GM18502 (cell line): Measurements from ENCODE around the gene HELZ2.
"Not testable (repeated sequence)": the region's sequence is repeated elsewhere in the genome, so short reads cannot be mapped to it uniquely, and the experiment has no call there.

ENCODE experiments used
- ATAC-seq: cut with Tn5 transposase; IDR thresholded peaks from one replicate; pipeline ENCODE4 v1.9.1; 2021; ENCODE audit warnings: mild to moderate bottlenecking; ENCODE audit not compliant: unreplicated experiment, poor library complexity

Gene HELZ2

DNA sequence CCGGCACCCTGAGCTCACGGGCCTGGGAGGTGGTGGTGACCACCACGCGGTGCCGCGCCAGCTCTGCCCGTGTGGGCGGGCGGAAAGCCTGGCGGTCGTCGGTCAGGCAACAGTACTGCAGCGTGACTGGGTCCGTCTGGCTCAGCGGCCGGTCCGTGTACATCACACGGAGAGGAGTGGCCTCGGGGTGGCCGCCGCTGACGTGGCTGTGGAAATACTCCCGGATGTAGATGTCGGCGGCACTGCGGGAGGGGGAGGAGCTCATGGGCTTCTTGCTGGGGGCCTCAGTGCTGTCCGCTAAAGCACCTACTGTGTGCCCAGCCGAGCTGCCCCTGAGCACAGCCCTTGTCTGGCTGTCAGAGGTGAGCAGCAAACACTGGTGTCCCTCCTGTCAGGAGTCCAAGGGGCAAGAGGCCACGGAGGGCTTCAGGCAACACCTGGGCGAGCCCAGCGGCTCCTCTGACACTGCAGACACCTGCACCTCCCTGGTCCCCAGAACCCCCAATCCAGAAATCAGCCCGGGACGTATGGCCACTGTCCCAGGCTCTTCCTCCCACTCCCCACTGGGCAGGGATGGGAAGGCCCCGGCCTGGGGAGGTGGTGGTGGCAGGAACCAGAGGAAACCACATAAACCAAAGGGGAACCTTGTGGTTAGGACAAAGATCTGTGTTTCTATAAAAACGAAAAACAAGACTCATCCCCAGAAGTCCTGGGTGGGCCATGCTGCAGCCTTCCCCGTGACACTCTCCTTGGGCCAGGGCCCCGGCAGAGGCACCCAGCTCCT, 6.5 kb downstream of the HELZ2 start:
- peak; percentile 72 for ATAC-seq

GRCh38 chr20:63567136-63567385, 7.0 kb downstream of the HELZ2 start:
- ATAC-seq, result no peak

- no peak for ATAC-seq
Measured at GRCh38 chr20:63566395-63567135, 7.5 kb downstream of the HELZ2 start.

- no peak for ATAC-seq
Measured at GRCh38 chr20:63565699-63566335, 8.2 kb downstream of the HELZ2 start.

DNA sequence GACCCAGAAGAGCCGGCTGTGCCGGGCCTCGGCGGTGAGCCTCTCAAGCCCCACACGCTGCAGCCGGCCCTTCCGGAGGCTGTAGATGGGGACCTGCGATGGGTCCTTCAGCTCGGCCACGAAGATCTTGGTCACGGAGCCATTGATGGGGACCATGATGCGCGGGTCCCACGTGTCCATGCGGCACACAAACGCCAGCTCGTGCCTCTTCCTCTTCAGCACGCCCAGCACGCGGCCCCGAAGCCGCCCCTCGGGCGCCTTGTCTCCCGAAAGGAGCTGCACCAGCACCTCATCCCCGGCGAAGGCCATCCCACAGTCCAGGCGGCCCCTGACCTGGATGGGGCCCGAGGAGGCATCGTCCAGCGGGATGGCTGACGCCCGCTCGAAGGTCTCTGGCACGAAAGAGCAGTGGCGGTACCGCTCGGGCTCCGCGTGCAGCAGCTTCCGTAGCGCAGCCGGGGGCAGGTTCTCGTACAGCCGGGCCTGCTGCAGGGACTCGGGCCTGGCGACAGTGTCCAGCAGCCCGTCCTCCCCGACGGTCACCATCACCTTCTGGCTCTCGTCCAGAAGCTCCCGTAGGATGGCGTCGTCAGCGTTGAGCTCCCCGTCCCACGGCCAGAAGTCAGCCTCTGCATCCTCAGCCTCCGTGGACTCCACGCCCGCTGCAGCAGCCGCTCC, 8.9 kb downstream of the HELZ2 start:
- no peak for ATAC-seq

DNA sequence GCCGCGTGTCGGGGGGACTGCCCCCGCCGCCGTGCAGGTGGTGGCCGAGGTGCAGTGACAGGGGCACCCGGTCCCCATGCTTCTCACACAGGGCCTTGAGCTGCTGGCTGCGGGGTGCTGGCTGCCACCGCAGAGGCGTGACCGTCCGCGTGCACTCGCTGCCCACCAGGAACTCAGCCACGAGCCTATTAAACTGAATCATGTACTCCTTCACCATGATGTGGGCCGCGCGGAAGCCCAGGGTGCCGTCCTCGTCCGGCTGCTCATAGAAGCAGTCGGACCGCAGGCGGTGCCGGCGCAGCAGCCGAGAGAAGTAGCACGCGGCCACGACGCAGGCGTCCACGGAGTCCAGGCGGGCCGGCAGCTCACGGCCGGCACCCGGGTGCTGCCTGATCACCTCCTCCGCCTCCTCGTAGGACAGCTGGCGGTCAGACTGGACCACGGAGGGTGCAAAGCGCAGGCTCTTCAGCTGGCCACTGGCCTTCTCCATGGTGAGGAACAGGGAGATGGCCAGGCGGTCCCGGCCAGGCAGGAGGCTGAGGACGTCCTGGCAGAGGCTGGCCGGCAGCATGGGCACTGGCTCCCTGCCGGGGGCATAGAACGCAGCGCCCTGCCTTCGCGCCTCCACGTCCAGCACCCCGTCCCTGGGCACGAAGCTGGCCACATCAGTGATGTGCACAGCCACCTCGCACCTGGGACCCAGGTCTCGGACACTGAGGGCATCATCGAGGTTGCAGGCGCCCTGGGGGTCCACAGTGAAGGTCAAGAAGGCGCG, 9.8 kb downstream of the HELZ2 start:
- ATAC-seq, result no peak

DNA sequence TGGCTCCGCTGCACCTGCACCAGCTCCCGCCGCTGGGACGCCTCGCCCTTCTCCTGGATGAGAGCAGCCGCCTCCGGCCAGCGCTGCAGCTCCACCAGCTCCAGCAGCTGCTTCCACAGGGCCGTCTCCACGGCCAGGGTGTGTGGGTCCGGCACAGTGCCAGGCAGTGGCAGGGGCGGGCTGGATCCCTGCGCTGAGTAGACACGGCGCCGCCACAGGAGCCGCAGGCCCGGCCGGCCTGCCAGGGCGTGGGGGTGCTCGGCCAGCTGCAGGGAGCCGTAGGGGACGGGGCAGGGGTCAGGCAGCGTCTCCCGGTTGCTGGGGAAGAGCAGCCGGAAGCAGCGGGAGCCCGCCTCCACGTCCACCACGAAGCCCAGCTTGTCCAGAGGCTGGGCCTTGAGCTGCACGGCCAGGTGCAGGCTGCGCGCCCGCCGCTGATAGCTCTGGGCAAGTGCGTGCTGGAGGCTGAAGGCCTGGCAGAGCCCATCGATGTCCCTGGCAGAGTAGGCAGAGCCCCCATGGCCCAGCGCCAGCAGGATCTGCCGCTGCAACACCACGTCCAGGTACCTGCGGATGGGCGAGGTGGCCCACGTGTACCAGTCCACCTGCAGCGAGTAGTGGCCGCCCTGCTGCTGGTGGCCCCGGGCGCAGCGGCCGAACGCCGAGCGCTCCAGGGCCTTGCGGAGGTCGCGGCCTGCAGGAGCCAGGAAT, 10.7 kb downstream of the HELZ2 start:
- ATAC-seq, result no peak

DNA sequence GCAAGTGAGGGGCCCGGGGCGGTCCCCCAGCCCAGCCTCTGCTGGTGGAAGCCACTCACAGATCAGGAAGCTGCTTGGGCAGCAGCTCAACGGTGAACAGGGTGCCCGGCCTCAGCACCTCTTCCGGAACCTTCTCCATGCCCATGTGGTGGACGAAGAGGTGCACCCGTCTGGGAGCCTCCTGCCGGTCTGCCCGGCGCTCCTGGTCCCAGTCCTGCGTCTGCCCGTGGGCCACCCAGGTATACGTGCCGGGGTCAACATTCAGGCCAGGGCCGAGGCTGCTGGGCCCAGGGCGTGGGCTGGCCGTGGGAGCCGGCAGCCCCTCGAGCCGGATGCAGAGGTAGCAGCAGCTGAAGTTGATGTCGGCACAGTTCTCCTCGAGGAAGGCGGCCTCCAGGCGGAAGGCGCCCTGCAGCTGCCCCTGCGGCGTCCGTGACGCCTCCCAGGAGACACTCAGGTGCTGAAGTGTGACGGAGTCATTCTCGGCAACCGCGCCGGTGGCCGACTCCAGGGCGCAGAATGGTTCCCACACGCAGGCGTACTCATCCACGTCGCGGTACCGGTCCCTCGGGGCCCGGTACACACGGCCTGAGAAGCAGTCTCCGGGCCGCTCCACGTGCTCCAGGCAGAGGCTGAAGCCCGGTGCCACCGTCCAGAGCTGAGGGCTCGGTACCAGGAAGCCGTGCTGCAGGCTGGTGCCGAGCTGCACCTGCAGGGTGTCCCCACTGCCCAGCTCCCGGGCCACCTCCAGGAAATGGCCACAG, 11.4 kb downstream of the HELZ2 start:
- ATAC-seq, result no peak

- no peak for ATAC-seq
Measured at GRCh38 chr20:63561624-63562396, 12.2 kb downstream of the HELZ2 start.

DNA sequence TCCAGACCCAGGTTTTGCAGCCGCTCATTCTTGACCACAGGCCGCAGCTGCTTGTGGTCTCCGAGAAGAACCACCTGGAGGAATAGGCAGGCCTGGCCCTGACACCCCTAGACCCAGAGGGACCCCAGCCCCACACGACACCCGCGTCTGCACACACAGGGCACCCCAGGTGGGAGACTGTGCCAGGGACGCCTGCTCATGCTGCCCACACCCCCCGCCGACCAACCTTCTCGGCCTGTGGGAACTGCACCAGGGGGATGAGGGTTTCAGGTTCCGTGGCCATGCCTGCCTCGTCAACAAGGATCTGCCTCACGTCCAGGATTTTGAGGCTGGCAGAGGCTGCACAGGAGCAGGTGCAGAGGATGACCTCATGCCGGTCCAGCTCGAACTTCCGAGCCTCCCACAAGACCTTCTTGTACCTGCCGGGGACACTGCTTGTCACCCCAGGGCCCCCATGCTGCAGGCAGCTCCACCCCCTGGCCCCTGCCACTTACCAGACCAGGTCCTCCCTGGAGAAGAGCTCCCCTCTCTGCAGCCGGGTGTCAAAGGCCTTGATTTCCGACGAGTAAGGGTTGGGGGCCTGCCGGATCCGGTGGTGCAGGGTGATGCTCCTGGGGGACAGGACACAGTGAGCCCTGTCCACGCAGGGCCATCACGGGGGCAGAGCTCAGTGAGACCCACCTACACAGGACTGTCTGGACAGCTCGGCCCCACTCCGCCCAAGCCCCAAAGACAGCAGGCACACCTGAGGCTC, 13.0 kb downstream of the HELZ2 start:
- ATAC-seq, result no peak

DNA sequence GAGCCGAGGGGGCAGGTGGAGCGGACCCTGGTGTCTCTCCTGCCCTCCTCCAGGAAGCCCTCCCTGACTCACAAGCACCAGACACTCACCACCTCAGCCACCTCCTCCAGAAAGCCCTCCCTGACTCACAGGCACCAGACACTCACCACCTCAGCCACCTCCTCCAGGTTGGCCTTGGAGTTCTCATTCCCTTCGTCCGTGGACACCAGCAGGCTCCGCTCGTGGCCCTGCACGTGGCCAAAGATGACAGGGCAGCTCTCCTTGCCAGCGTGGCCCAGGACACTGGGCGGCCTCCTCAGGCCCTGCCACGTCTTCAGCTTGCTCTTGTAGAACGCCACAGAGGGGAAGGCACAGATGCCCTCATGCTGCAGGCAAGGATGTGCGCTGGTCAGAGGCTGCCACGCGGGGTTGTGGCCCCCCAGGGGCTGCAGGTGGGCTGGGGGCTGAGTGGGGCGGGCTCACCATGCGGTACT, 13.7 kb downstream of the HELZ2 start:
- no peak for ATAC-seq

- not testable (repeated sequence) for ATAC-seq
Measured at GRCh38 chr20:63559485-63560332, 14.3 kb downstream of the HELZ2 start.

- no peak for ATAC-seq
Measured at GRCh38 chr20:63558804-63559484, 15.1 kb downstream of the HELZ2 start.

DNA sequence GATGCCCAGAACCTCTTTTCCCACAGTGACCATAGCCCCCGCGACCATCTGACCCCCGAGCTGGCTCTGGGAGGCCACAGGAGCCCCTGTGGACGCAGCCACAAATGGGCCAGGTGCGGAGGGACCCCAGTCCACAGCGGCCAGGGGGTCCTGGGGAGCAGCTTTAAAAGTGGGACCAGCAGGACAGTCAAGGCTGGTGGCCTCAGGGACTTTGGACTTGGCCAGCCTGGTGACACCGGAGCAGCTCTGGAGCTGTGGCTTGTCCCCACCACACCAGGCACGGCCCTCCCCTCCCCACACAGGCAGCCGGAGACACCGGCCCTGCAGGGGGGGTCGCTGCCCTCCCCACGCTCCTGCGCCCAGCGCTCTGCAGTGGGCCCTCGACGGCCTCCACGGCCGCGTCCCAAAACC, 16.6 kb downstream of the HELZ2 start:
- no peak for ATAC-seq

DNA sequence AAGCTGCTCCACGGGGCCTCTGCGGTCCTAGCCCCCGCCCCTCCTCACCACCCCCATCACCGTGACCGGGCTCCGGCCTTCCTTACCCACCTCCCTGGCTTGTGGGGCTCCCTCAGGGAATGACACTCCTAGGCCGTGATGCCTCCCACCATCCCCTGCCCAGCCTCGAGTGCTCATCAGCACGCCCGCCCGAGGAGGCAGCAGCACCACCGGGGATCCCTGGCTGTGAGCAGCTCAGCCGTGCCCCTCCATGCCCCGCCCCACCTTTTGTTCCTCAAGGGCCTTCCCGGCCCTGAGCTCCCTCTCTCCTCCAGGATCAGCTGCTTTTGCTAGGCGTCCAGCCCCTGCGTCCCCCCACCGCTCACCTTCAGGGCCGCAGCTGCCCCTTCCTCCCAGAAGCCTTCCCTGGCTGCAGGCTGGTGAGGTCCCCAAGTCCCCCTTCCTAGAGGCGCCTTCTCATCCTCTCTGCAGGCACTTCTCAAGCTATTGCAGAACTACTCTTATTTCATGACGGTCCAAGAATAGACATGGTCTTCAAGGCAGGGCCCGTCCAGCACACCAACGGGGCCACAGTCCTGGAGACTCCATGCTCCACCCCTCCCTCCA, 17.1 kb downstream of the HELZ2 start:
- no peak for ATAC-seq
